CD14-positive monocyte (primary cell): ENCODE results near the gene EXOC6B. TPM values are rescaled to one million over a fixed set of nuclear protein-coding genes. Genes with fewer than 3 reads are reported as not detected.

Experiments used
- DNase-seq, 3 donors: peaks; one replicate each; pipeline ENCODE4 v3.0.0-alpha.2; 2011 to 2022
- H2AFZ ChIP-seq: 2 replicates; pipeline ENCODE4 v1.6.0; 2012; ENCODE audit warnings: mild to moderate bottlenecking, low read depth, low read length, inconsistent platforms; ENCODE audit not compliant: insufficient read depth, poor library complexity, severe bottlenecking
- H3K27ac ChIP-seq, 2 donors: 1 replicate in 1 of 2; 2 replicates in 1 of 2; pipeline ENCODE4 v1.5.1; 2012 to 2013; ENCODE audit warnings: low read length in 2 of 2, control low read depth in 1 of 2, inconsistent platforms in 1 of 2, low read depth in 1 of 2, mild to moderate bottlenecking in 1 of 2
- H3K27me3 ChIP-seq, 2 donors: one replicate each; pipeline versions ENCODE4 v1.6.0 to v1.6.1; 2011 to 2013; ENCODE audit warnings: low read length in 2 of 2; ENCODE audit not compliant: control insufficient read depth in 2 of 2, insufficient read depth in 2 of 2
- H3K36me3 ChIP-seq, 2 donors: replicated peaks in 1 of 2; 1 replicate in 1 of 2; 2 replicates in 1 of 2; pipeline versions ENCODE4 v1.5.1 to v1.6.1; 2012 to 2013; ENCODE audit warnings: low read length in 2 of 2, control low read depth in 1 of 2, inconsistent platforms in 1 of 2, mild to moderate bottlenecking in 1 of 2; ENCODE audit not compliant: insufficient read depth in 2 of 2, control insufficient read depth in 1 of 2
- H3K4me1 ChIP-seq, 2 donors: 1 replicate in 1 of 2; 2 replicates in 1 of 2; pipeline versions ENCODE4 v1.5.1 to v1.6.1; 2012 to 2013; ENCODE audit warnings: low read length in 2 of 2, control low read depth in 1 of 2, inconsistent platforms in 1 of 2, mild to moderate bottlenecking in 1 of 2, moderate library complexity in 1 of 2; ENCODE audit not compliant: insufficient read depth in 2 of 2, control insufficient read depth in 1 of 2
- H3K4me2 ChIP-seq: replicated peaks from 2 replicates; pipeline ENCODE3; 2012; ENCODE audit warnings: low read length, moderate library complexity, mild to moderate bottlenecking; ENCODE audit not compliant: poor library complexity, severe bottlenecking; ENCODE audit errors: extremely low read depth
- H3K4me3 ChIP-seq, 3 experiments: fragments of 200-600 bp in 1 of 3; sonication (generic) in 1 of 3; replicated peaks in 1 of 3; 1 replicate in 2 of 3; 2 replicates in 1 of 3; pipeline ENCODE4 v1.5.1; 2011 to 2013; ENCODE audit warnings: low read length in 3 of 3, mild to moderate bottlenecking in 3 of 3, control low read depth in 2 of 3, low read depth in 2 of 3, inconsistent platforms in 1 of 3, moderate library complexity in 1 of 3
- H3K79me2 ChIP-seq: 2 replicates; pipeline ENCODE4 v1.6.0; 2012; ENCODE audit warnings: mild to moderate bottlenecking, control low read depth, inconsistent platforms, low read length, moderate library complexity; ENCODE audit not compliant: insufficient read depth
- H3K9ac ChIP-seq: 2 replicates; pipeline ENCODE4 v1.6.0; 2017; ENCODE audit warnings: low read length, mild to moderate bottlenecking; ENCODE audit not compliant: insufficient read depth, poor library complexity, severe bottlenecking
- H3K9me3 ChIP-seq, 2 donors: replicated peaks in 1 of 2; 1 replicate in 1 of 2; 2 replicates in 1 of 2; pipeline versions ENCODE4 v1.5.1 to v1.6.1; 2012 to 2013; ENCODE audit warnings: low read length in 2 of 2, control low read depth in 1 of 2; ENCODE audit not compliant: control insufficient read depth in 1 of 2, insufficient read depth in 1 of 2
- H4K20me1 ChIP-seq: 2 replicates; pipeline ENCODE4 v1.6.0; 2012; ENCODE audit warnings: mild to moderate bottlenecking, low read length, control low read depth, moderate library complexity; ENCODE audit not compliant: insufficient read depth
- H3K27ac Mint-ChIP-seq, 7 donors: one replicate each; pipeline ENCODE4 v1.8.0; 2020; ENCODE audit warnings: mild to moderate bottlenecking in 7 of 7, mixed read lengths in 7 of 7, moderate library complexity in 6 of 7, inconsistent platforms in 2 of 7
- H3K27me3 Mint-ChIP-seq, 3 donors: one replicate each; pipeline ENCODE4 v1.8.0; 2021 to 2022; ENCODE audit warnings: low read depth in 3 of 3, mild to moderate bottlenecking in 3 of 3, mixed read lengths in 3 of 3, moderate library complexity in 3 of 3, inconsistent platforms in 1 of 3
- H3K36me3 Mint-ChIP-seq, 2 donors: one replicate each; pipeline ENCODE4 v1.8.0; 2020; ENCODE audit warnings: mixed read lengths in 2 of 2, inconsistent platforms in 1 of 2, mild to moderate bottlenecking in 1 of 2
- H3K4me1 Mint-ChIP-seq: one replicate; pipeline ENCODE4 v1.8.0; 2020; ENCODE audit warnings: mild to moderate bottlenecking, mixed read lengths
- H3K4me3 Mint-ChIP-seq, 2 donors: one replicate each; pipeline ENCODE4 v1.8.0; 2020; ENCODE audit warnings: mild to moderate bottlenecking in 2 of 2, mixed read lengths in 2 of 2, moderate library complexity in 1 of 2
- H3K9me3 Mint-ChIP-seq, 7 donors: one replicate each; pipeline ENCODE4 v1.8.0; 2020 to 2022; ENCODE audit warnings: mixed read lengths in 7 of 7, mild to moderate bottlenecking in 6 of 7, moderate library complexity in 6 of 7, inconsistent platforms in 2 of 7
- CTCF ChIP-seq: fragments of 200-600 bp; IDR thresholded peaks from one replicate; pipeline ENCODE4 v1.8.0; 2022; ENCODE audit warnings: antibody characterized with exemption, mild to moderate bottlenecking
- WGBS: methylation state at CpG from one replicate; pipeline ENCODE4 v1.1.5; 2013; ENCODE audit warnings: missing lambda C conversion rate; ENCODE audit not compliant: insufficient coverage; 5-methylcytosine and 5-hydroxymethylcytosine counted together
- intact Hi-C, 2 donors: fragments of 100-400 bp; cut with micrococcal nuclease; formaldehyde crosslinking; loops; one replicate each; pipeline versions ENCODE4 v1.15.0 to v1.15.1; 2023
- polyA plus RNA-seq, 3 donors: library from polyadenylated mRNA; depleted of rRNA in 1 of 3; unstranded in 2 of 3; stranded (reverse) in 1 of 3; fragments of 300-500 nt in 2 of 3; fragments of >200 nt in 1 of 3; fragmentation: Illumina TruSeq in 2 of 3; gene quantifications; 1 replicate in 2 of 3; 2 replicates in 1 of 3; pipeline ENCODE4 v1.2.3, GENCODE V29; 2012 to 2021

Gene EXOC6B
- polyA plus RNA-seq, 3 donors, result 1.8 to 2.8 (median 2.1) TPM

GRCh38 chr2:72859831-72860262, 34.0 kb upstream of the EXOC6B start:
- Histone ChIP-seq H3K79me2 (no peaks in the 10 kb centered on the region), H3K4me1 (peaks cover 6 to 9% of the 10 kb centered on the region in 2 donors), H3K27ac (no peak overlapping the region), H3K27me3 (peaks cover 11 to 28% of the 10 kb centered on the region in 2 donors), H3K4me3 (no peak overlapping the region), H3K9ac (no peak overlapping the region), H3K9me3 (no peaks in the 10 kb centered on the region), H4K20me1 (no peaks in the 10 kb centered on the region), H3K4me2 (no peak overlapping the region), H3K36me3 (no peaks in the 10 kb centered on the region), H2AFZ (no peak overlapping the region)
- Mint-ChIP-seq H3K4me3 (no peak overlapping the region), H3K27me3 (peaks cover 20 to 37% (median 26%) of the 10 kb centered on the region in 3 donors), H3K4me1 (peaks cover 15% of the 10 kb centered on the region), H3K9me3 (peaks cover 0 to 3% (median 0%) of the 10 kb centered on the region in 7 donors), H3K36me3 (no peaks in the 10 kb centered on the region), H3K27ac (no peak overlapping the region)
- peak; percentile 2 to 32 (median 23) for DNase-seq
- WGBS, result 0% methylated on average over 2 of the region's 3 CpGs
- peak; percentile 72 for TF ChIP-seq CTCF
- intact Hi-C loops, result loop anchor here in 1 of 2 donors (5.0 kb wide), 1 partner anchor 88 kb away; no protein-coding TSS in a partner anchor

- H3K4me1 ChIP-seq, result no peaks in the 10 kb centered on the region
- no peaks in the 10 kb centered on the region for H3K4me1 Mint-ChIP-seq
- TF ChIP-seq CTCF, result no peak
- no peak overlapping the region for H3K9ac ChIP-seq
- peaks cover 12 to 24% (median 19%) of the 10 kb centered on the region in 3 donors for H3K27me3 Mint-ChIP-seq
- H3K27ac Mint-ChIP-seq, result peak overlapping the region in 1 of 7 donors; percentile 28
- no peak overlapping the region for H2AFZ ChIP-seq
- no peak for DNase-seq
- H3K36me3 Mint-ChIP-seq, result no peaks in the 10 kb centered on the region
- no peaks in the 10 kb centered on the region for H3K79me2 ChIP-seq
- no peak overlapping the region for H3K27ac ChIP-seq
- H3K4me2 ChIP-seq, result no peak overlapping the region
- H3K27me3 ChIP-seq, result peaks cover 0 to 3% of the 10 kb centered on the region in 2 donors
- no peak overlapping the region for H3K4me3 Mint-ChIP-seq
- H3K9me3 Mint-ChIP-seq, result peaks cover 0 to 2% (median 0%) of the 10 kb centered on the region in 7 donors
- no peaks in the 10 kb centered on the region for H4K20me1 ChIP-seq
- intact Hi-C loops, result no loop called here
- H3K9me3 ChIP-seq, result no peaks in the 10 kb centered on the region
- no peaks in the 10 kb centered on the region for H3K36me3 ChIP-seq
- WGBS, result 100% methylated on average over 5 of the region's 7 CpGs
- H3K4me3 ChIP-seq, result no peak overlapping the region
Measured at GRCh38 chr2:72851333-72851732, 25.5 kb upstream of the EXOC6B start.
